ENCODE data around the gene MMP17.

DNA sequence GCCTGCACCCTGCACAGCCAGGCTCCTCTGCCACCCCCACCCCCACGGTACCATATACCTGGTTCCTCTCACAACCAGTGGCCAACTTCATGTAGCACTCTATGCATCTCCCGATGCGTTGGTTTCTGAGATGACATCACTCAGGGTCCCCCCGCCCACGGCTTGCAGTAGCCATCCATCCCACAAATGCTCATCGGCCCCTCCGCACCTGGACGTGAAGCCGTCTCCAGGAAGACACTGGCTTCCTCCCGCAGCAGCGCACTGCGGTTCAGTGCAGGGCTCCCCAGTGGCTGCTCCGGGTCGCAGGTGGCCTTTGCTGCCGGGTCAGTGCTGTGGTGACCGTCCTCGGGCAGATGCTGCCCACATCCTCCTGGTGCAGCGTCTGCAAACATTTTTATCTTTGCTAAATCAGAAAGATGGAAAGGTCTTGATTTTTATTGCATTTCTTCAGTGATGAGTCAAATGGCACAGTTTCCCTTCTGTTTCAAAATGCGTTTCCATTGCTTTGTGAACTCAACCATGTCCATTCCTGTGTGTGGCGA lies 27.5 kb upstream of the MMP17 start:
- TF ChIP-seq CTCF (IDR thresholded peaks at IDR 0.05; ENCODE audit: poor library complexity, severe bottlenecking) (no peak), POLR2AphosphoS5 (IDR thresholded peaks at IDR 0.05) (no peak), EZH2 (IDR thresholded peaks at IDR 0.05; ENCODE audit: borderline replicate concordance, insufficient read depth, low read length, poor library complexity, severe bottlenecking) (no peak), EP300 (conservative IDR thresholded peaks at IDR 0.05; ENCODE audit: poor library complexity, severe bottlenecking) (no peak), TAF1 (IDR thresholded peaks at IDR 0.05; ENCODE audit: low read depth) (no peak)
- TF ChIP-seq, protein P1, sequence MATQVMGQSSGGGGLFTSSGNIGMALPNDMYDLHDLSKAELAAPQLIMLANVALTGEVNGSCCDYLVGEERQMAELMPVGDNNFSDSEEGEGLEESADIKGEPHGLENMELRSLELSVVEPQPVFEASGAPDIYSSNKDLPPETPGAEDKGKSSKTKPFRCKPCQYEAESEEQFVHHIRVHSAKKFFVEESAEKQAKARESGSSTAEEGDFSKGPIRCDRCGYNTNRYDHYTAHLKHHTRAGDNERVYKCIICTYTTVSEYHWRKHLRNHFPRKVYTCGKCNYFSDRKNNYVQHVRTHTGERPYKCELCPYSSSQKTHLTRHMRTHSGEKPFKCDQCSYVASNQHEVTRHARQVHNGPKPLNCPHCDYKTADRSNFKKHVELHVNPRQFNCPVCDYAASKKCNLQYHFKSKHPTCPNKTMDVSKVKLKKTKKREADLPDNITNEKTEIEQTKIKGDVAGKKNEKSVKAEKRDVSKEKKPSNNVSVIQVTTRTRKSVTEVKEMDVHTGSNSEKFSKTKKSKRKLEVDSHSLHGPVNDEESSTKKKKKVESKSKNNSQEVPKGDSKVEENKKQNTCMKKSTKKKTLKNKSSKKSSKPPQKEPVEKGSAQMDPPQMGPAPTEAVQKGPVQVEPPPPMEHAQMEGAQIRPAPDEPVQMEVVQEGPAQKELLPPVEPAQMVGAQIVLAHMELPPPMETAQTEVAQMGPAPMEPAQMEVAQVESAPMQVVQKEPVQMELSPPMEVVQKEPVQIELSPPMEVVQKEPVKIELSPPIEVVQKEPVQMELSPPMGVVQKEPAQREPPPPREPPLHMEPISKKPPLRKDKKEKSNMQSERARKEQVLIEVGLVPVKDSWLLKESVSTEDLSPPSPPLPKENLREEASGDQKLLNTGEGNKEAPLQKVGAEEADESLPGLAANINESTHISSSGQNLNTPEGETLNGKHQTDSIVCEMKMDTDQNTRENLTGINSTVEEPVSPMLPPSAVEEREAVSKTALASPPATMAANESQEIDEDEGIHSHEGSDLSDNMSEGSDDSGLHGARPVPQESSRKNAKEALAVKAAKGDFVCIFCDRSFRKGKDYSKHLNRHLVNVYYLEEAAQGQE (IDR thresholded peaks at IDR 0.05; ENCODE audit: borderline replicate concordance), result no peak

Measured in neural cell (in vitro differentiated cells).